Caco-2 (cell line): ENCODE results near the gene PTGIR. TPM values are rescaled to one million over a fixed set of nuclear protein-coding genes. Genes with fewer than 3 reads are reported as not detected.

Experiments
- BruUV-seq: library from RNA; stranded (reverse); fragments of 400-500 nt; replicated peaks from 2 replicates; lab custom pipeline; 2021; lab: Mats Ljungman, UMichigan
- CTCF ChIA-PET: fragments of 300-600 bp; sonication (Branson Sonifier 250); formaldehyde crosslinking; loops from one replicate; lab custom pipeline; 2022; ENCODE audit warnings: antibody characterized with exemption; lab: Charles Lee
- POLR2A ChIA-PET: fragments of 300-600 bp; sonication (Branson Sonifier 250); formaldehyde crosslinking; loops from one replicate; lab custom pipeline; 2022; ENCODE audit warnings: antibody characterized with exemption; lab: Charles Lee
- DNase-seq, 2 experiments: peaks; one replicate each; pipeline versions ENCODE4 v3.0.0 to v3.0.0-alpha.2; 2020 to 2022
- H3K27me3 ChIP-seq: replicated peaks from 2 replicates; pipeline ENCODE4 v1.6.0; 2011; ENCODE audit warnings: low read length; ENCODE audit not compliant: control insufficient read depth, insufficient read depth
- H3K36me3 ChIP-seq: 2 replicates; pipeline ENCODE4 v1.5.1; 2011; ENCODE audit warnings: low read length; ENCODE audit not compliant: control insufficient read depth, insufficient read depth
- H3K4me1 ChIP-seq: fragments of 250-450 bp; sonication (Bioruptor Pico); 2 replicates; pipeline ENCODE4 v1.5.1; 2020; ENCODE audit warnings: mild to moderate bottlenecking
- H3K4me3 ChIP-seq: 2 replicates; pipeline ENCODE4 v1.5.1; 2011; ENCODE audit warnings: low read depth, mild to moderate bottlenecking, control low read depth, low read length
- H3K9me3 ChIP-seq: fragments of 250-450 bp; sonication (Bioruptor Pico); 2 replicates; pipeline ENCODE4 v1.5.1; 2020; ENCODE audit warnings: mild to moderate bottlenecking, moderate library complexity
- H3K27ac Mint-ChIP-seq: one replicate; pipeline ENCODE4 v1.8.0; 2022; ENCODE audit warnings: mixed read lengths; ENCODE audit not compliant: unreplicated experiment
- H3K27me3 Mint-ChIP-seq: one replicate; pipeline ENCODE4 v1.8.0; 2022; ENCODE audit warnings: mixed read lengths; ENCODE audit not compliant: insufficient read depth, unreplicated experiment
- H3K36me3 Mint-ChIP-seq: one replicate; pipeline ENCODE4 v1.8.0; 2022; ENCODE audit warnings: mild to moderate bottlenecking, mixed read lengths; ENCODE audit not compliant: insufficient read depth, unreplicated experiment
- H3K4me1 Mint-ChIP-seq: one replicate; pipeline ENCODE4 v1.8.0; 2022; ENCODE audit warnings: low read depth, mixed read lengths; ENCODE audit not compliant: unreplicated experiment
- H3K4me3 Mint-ChIP-seq: one replicate; pipeline ENCODE4 v1.8.0; 2022; ENCODE audit warnings: mild to moderate bottlenecking, moderate library complexity, mixed read lengths; ENCODE audit not compliant: unreplicated experiment
- H3K9me3 Mint-ChIP-seq: one replicate; pipeline ENCODE4 v1.8.0; 2022; ENCODE audit warnings: mixed read lengths; ENCODE audit not compliant: unreplicated experiment
- intact Hi-C: fragments of 100-400 bp; cut with micrococcal nuclease; formaldehyde crosslinking; loops from one replicate; pipeline ENCODE4 v1.10.0; 2022; ENCODE audit not compliant: unreplicated experiment
- total RNA-seq: library from RNA; stranded (reverse); gene quantifications from 2 replicates; pipeline ENCODE4 v1.2.3, GENCODE V29; 2022
- TF ChIP-seq, protein P1 (sequence below), 2 experiments: fragments of 200-600 bp in 1 of 2; IDR thresholded peaks; 1 replicate in 1 of 2; 2 replicates in 1 of 2; pipeline versions ENCODE4 v1.5.1 to v1.8.0; 2011 to 2022; ENCODE audit warnings: antibody characterized with exemption in 1 of 2, control low read depth in 1 of 2, inconsistent platforms in 1 of 2, low read depth in 1 of 2, low read length in 1 of 2, mild to moderate bottlenecking in 1 of 2, moderate library complexity in 1 of 2; ENCODE audit not compliant: insufficient read depth in 1 of 2, severe bottlenecking in 1 of 2, unreplicated experiment in 1 of 2

Gene PTGIR
- total RNA-seq, 1 experiment from 2014 or later, result not detected

- peaks cover 7% of the 10 kb centered on the region for H3K4me1 Mint-ChIP-seq
- ChIA-PET POLR2A (no interaction called here), CTCF (no interaction called here)
- H3K36me3 Mint-ChIP-seq, result no peaks in the 10 kb centered on the region
- intact Hi-C loops, result no loop called here
- DNase-seq, result no peak
- Histone ChIP-seq H3K27me3 (no peaks in the 10 kb centered on the region), H3K9me3 (no peaks in the 10 kb centered on the region), H3K36me3 (no peaks in the 10 kb centered on the region), H3K4me3 (no peak overlapping the region), H3K4me1 (peaks cover 7% of the 10 kb centered on the region; the same call in 1 of the 2 replicates)
- H3K27ac Mint-ChIP-seq, result no peak overlapping the region
- H3K4me3 Mint-ChIP-seq, result no peak overlapping the region
- H3K9me3 Mint-ChIP-seq, result no peaks in the 10 kb centered on the region
- no TSS peak for BruUV-seq
- TF ChIP-seq, protein P1, sequence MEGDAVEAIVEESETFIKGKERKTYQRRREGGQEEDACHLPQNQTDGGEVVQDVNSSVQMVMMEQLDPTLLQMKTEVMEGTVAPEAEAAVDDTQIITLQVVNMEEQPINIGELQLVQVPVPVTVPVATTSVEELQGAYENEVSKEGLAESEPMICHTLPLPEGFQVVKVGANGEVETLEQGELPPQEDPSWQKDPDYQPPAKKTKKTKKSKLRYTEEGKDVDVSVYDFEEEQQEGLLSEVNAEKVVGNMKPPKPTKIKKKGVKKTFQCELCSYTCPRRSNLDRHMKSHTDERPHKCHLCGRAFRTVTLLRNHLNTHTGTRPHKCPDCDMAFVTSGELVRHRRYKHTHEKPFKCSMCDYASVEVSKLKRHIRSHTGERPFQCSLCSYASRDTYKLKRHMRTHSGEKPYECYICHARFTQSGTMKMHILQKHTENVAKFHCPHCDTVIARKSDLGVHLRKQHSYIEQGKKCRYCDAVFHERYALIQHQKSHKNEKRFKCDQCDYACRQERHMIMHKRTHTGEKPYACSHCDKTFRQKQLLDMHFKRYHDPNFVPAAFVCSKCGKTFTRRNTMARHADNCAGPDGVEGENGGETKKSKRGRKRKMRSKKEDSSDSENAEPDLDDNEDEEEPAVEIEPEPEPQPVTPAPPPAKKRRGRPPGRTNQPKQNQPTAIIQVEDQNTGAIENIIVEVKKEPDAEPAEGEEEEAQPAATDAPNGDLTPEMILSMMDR (IDR thresholded peaks at IDR 0.05; ENCODE audit: insufficient read depth in 1 of 2, low read depth in 1 of 2, low read length in 1 of 2, severe bottlenecking in 1 of 2, unreplicated experiment in 1 of 2), result no peak
- no peaks in the 10 kb centered on the region for H3K27me3 Mint-ChIP-seq
Observed at GRCh38 chr19:46591870-46592269, 33.0 kb downstream of the PTGIR start.

- CTCF ChIA-PET, result no interaction called here
- Mint-ChIP-seq H3K27me3 (no peaks in the 10 kb centered on the region), H3K27ac (no peak overlapping the region)
Observed at GRCh38 chr19:46591254-46591653, 33.6 kb downstream of the PTGIR start.

GRCh38 chr19:46587861-46588260 is 37.0 kb downstream of the PTGIR start:
- Mint-ChIP-seq H3K9me3 (no peaks in the 10 kb centered on the region), H3K36me3 (no peaks in the 10 kb centered on the region), H3K4me1 (peaks cover 7% of the 10 kb centered on the region), H3K27me3 (no peaks in the 10 kb centered on the region), H3K4me3 (no peak overlapping the region), H3K27ac (no peak overlapping the region)
- Histone ChIP-seq H3K4me1 (peaks cover 7% of the 10 kb centered on the region; the same call in 1 of the 2 replicates), H3K4me3 (no peak overlapping the region), H3K9me3 (no peaks in the 10 kb centered on the region), H3K36me3 (no peaks in the 10 kb centered on the region), H3K27me3 (no peaks in the 10 kb centered on the region)
- no peak for DNase-seq
- TF ChIP-seq, protein P1 (IDR thresholded peaks at IDR 0.05; ENCODE audit: insufficient read depth in 1 of 2, low read depth in 1 of 2, low read length in 1 of 2, severe bottlenecking in 1 of 2, unreplicated experiment in 1 of 2), result no peak
- no TSS peak for BruUV-seq
- CTCF ChIA-PET, result no interaction called here
- intact Hi-C loops, result no loop called here
- POLR2A ChIA-PET, result no interaction called here

More at GRCh38 chr19:46591254-46591653, 33.6 kb downstream of the PTGIR start:
- Histone ChIP-seq H3K4me3 (no peak overlapping the region), H3K27me3 (no peaks in the 10 kb centered on the region), H3K4me1 (peaks cover 7% of the 10 kb centered on the region; the same call in 1 of the 2 replicates), H3K9me3 (no peaks in the 10 kb centered on the region), H3K36me3 (no peaks in the 10 kb centered on the region)
- BruUV-seq, result no TSS peak
- intact Hi-C loops, result no loop called here
- no peaks in the 10 kb centered on the region for H3K9me3 Mint-ChIP-seq
- TF ChIP-seq, protein P1 (IDR thresholded peaks at IDR 0.05; ENCODE audit: insufficient read depth in 1 of 2, low read depth in 1 of 2, low read length in 1 of 2, severe bottlenecking in 1 of 2, unreplicated experiment in 1 of 2), result no peak
- H3K4me1 Mint-ChIP-seq, result peaks cover 7% of the 10 kb centered on the region
- DNase-seq, result no peak
- H3K36me3 Mint-ChIP-seq, result no peaks in the 10 kb centered on the region
- POLR2A ChIA-PET, result no interaction called here
- no peak overlapping the region for H3K4me3 Mint-ChIP-seq
